ENCODE results near the gene ZNF598. TPM values are rescaled to one million over a fixed set of nuclear protein-coding genes. Genes with fewer than 3 reads are reported as not detected.

Gene ZNF598
- total and polyA plus RNA-seq, 2 of the 13 experiments (the other 11 are each of a cell fraction or from before 2014, with no cell fraction given): 13.5 to 14.2 TPM

- TF ChIP-seq REL (CRISPR knock-in tag; conservative IDR thresholded peaks at IDR 0.05) (no peak; the same call in 1 of the 2 replicates), ZNF557 (CRISPR knock-in tag; IDR thresholded peaks at IDR 0.05) (no peak), MTA3 (CRISPR knock-in tag; IDR thresholded peaks at IDR 0.05) (no peak), FOXO1 (CRISPR knock-in tag; IDR thresholded peaks at IDR 0.05) (peak; percentile 81), DR1 (CRISPR knock-in tag; IDR thresholded peaks at IDR 0.05) (peak; percentile 81), ZBTB33 (CRISPR knock-in tag; IDR thresholded peaks at IDR 0.05) (no peak; the same call in 1 of the 2 replicates), ZFY (CRISPR knock-in tag; IDR thresholded peaks at IDR 0.05) (peak; percentile 93), GLMP (CRISPR knock-in tag; IDR thresholded peaks at IDR 0.05; ENCODE audit: borderline replicate concordance) (no peak), MED13 (CRISPR knock-in tag; IDR thresholded peaks at IDR 0.05) (0 out of 2 replicates have a peak, but pooled peaks have one; percentile 66), NFE2L2 (IDR thresholded peaks at IDR 0.05; ENCODE audit: low read length) (no peak), E2F1 (CRISPR knock-in tag; IDR thresholded peaks at IDR 0.05) (no peak), DMAP1 (CRISPR knock-in tag; IDR thresholded peaks at IDR 0.05) (peak; percentile 91), ZNF781 (CRISPR knock-in tag; IDR thresholded peaks at IDR 0.05; ENCODE audit: borderline replicate concordance, not compliant biosample characterization) (peak; percentile 73), NFYB (CRISPR knock-in tag; IDR thresholded peaks at IDR 0.05) (no peak; the same call in 1 of the 2 replicates), HDAC1 (CRISPR knock-in tag; IDR thresholded peaks at IDR 0.05) (peak; percentile 93), ZNF451 (CRISPR knock-in tag; IDR thresholded peaks at IDR 0.05) (peak; percentile 71; the same call in 1 of the 2 replicates), PHB2 (IDR thresholded peaks at IDR 0.05; ENCODE audit: partially characterized antibody) (no peak), ZNF775 (CRISPR knock-in tag; IDR thresholded peaks at IDR 0.05; ENCODE audit: borderline replicate concordance) (no peak), NKX3-1 (CRISPR knock-in tag; IDR thresholded peaks at IDR 0.05) (peak; percentile 82; the same call in 1 of the 2 replicates), GATAD1 (CRISPR knock-in tag; IDR thresholded peaks at IDR 0.05) (peak; percentile 40; the same call in 1 of the 2 replicates), U2AF1 (optimal IDR thresholded peaks at IDR 0.05; ENCODE audit: low read depth, low read length) (no peak), KLF9 (CRISPR knock-in tag; IDR thresholded peaks at IDR 0.05; ENCODE audit: low read depth) (no peak), ATF5 (CRISPR knock-in tag; IDR thresholded peaks at IDR 0.05; ENCODE audit: low read depth) (no peak), KDM3A (CRISPR knock-in tag; IDR thresholded peaks at IDR 0.05; ENCODE audit: low read depth) (peak; percentile 71; the same call in 1 of the 2 replicates)
- TF ChIP-seq, protein P1, sequence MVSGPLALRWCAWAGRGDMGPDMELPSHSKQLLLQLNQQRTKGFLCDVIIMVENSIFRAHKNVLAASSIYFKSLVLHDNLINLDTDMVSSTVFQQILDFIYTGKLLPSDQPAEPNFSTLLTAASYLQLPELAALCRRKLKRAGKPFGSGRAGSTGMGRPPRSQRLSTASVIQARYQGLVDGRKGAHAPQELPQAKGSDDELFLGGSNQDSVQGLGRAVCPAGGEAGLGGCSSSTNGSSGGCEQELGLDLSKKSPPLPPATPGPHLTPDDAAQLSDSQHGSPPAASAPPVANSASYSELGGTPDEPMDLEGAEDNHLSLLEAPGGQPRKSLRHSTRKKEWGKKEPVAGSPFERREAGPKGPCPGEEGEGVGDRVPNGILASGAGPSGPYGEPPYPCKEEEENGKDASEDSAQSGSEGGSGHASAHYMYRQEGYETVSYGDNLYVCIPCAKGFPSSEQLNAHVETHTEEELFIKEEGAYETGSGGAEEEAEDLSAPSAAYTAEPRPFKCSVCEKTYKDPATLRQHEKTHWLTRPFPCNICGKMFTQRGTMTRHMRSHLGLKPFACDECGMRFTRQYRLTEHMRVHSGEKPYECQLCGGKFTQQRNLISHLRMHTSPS (CRISPR knock-in tag; IDR thresholded peaks at IDR 0.05; ENCODE audit: low read depth): peak; percentile 99
Observed at GRCh38 chr16:2035431-2036199, 26.0 kb upstream of the ZNF598 start (continued).

Measured in HepG2 (cell line).